ENCODE results near the gene ASPHD2.

ASPHD2 gene

GRCh38 chr22:26428515-26429457, at the start of gene ASPHD2:
Gene ASPHD2, plus strand, starts transcription at chr22:26429260. Its CDS starts 4,356 bp downstream, at chr22:26433616.
- peak; percentile 32; the same call in 1 of the 2 replicates for TF ChIP-seq POLR2A (IDR thresholded peaks at IDR 0.05; ENCODE audit: low read depth, low read length)
- no peak for FAIRE-seq
- peak; percentile 61 for DNase-seq (ENCODE audit: insufficient read length, low spot score)

DNA sequence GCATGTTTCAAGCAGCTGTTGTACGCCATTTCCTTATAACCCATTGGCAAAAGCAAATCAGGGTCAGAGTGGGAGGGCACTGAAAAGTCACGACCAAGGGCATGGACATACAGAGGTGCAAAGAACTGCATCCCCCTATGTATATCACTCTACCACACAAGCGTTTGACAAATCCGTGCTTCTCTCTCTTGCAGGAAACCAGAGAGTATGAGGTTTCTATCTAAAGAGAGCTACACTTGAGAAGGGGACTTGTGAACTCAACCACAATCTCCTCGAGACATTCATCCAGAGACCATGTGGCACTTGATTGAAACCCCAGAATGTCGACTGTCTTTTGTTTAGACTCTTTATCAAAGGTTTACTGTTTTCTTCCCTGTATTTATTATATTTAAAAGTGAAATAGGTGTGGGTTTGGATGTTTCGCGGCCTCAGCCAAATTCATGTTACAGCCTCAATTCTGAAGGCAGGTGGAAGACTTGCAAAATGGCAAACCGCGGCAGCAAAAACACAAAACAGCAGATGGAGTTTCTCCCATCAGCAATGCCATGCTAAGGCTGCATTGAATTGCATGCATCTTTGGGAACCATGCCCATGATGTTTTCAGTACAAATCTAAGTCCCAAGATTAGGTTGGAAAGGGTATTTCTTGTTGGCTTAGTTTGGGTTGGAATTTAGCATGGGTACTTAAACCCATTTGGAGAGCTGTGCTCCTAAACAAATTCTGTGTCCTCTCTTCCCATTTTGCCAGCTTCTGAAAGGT, 48.8 kb upstream of the ASPHD2 start:
- no peak for FAIRE-seq
- no peak for DNase-seq (ENCODE audit: insufficient read length, low spot score)
- no peak for TF ChIP-seq POLR2A (IDR thresholded peaks at IDR 0.05; ENCODE audit: low read depth, low read length)

GRCh38 chr22:26382782-26383181, 46.3 kb upstream of the ASPHD2 start:
- no peak for DNase-seq (ENCODE audit: insufficient read length, low spot score)
- TF ChIP-seq POLR2A (IDR thresholded peaks at IDR 0.05; ENCODE audit: low read depth, low read length), result no peak
- no peak for FAIRE-seq

DNA sequence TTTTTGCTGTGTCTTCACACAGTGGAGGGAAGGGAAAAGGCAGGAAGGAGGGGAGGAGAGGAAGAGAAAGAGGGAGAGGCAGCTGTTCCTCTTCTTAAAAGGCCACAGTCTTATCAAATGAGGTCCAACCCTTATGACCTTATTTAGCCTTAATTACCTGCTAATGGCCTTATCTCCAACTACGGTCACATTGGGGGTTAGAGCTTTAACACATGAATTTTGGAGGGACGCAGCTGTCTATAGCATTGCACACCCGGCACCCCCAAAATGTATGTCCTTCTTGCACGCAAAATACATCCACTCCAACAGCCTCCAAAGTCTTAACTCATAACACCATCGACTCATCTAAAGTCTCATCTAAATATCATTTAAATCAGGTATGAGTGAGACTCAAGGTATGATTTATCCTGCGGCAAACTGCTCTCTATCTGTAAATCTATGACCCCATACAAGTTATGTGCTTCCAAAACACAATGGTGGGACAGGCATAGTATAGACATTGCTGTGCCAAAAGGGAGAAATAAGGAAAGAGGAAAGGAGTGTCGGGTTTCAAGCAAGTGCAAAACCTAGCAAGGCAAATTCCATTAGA, 45.0 kb upstream of the ASPHD2 start:
- TF ChIP-seq POLR2A (IDR thresholded peaks at IDR 0.05; ENCODE audit: low read depth, low read length), result no peak
- DNase-seq (ENCODE audit: insufficient read length, low spot score) (no peak), FAIRE-seq (no peak)

DNA sequence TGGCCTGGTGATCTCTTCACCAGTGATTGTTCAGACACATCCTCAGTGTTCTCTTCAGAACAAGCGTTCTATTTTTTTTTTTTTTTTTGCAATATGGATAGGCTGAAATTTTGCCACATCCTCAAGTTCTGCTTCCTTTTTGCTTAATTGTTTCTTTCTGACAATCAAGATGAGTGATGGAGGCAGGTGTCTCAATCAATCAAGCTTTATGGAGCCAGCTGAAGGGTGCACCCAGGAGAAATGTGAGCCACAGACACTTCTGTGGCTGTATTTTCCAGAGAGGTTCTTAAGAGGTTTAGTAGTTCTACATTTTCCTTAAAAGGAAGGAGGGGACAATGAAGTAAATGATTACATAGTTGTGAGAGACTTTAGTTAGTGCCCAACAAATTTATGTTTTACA, 43.9 kb upstream of the ASPHD2 start:
- no peak for TF ChIP-seq POLR2A (IDR thresholded peaks at IDR 0.05; ENCODE audit: low read depth, low read length)
- no peak for FAIRE-seq
- DNase-seq (ENCODE audit: insufficient read length, low spot score), result no peak

- no peak for TF ChIP-seq POLR2A (IDR thresholded peaks at IDR 0.05; ENCODE audit: low read depth, low read length)
- no peak for DNase-seq (ENCODE audit: insufficient read length, low spot score)
- FAIRE-seq, result no peak
Measured at GRCh38 chr22:26389125-26389524, 39.9 kb upstream of the ASPHD2 start.

DNA sequence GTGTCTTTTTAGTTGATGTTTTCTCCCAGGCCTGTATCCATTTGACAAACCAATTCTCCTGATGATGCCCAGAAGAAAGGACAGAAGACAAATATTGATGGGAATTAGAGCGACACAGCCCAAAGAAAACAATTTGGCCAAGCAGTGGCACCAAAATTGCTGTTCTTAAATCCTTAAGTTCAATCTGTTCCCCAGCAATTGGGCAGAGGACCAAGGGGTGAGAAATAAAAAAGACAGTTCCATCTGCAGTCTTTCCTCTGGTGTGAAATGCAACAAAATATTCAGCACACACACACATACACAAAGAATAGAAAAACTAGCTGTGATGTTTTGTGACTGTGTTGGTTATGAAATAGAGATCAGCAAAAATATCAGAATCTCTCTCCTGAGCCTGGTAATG, 38.0 kb upstream of the ASPHD2 start:
- no peak for TF ChIP-seq POLR2A (IDR thresholded peaks at IDR 0.05; ENCODE audit: low read depth, low read length)
- DNase-seq (ENCODE audit: insufficient read length, low spot score) (no peak), FAIRE-seq (no peak)

DNA sequence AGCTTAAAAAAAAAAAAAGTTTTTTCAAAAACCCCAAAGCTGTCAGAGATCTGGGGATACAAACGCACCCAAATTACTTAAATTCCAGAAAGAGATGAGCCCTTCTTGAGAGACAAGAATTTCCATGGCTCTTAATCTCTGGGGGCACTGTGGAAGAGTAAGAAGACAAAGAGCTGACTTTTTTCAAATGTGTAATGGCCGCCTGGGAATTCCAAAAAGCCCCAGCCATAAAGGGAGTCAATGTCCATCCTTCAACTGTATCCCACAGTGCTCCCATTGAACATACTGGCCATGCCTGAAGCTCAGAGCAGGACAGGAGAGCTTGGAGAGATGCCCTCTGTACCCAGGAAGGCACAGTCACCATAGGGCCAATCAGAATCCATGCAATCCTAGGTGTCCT, 37.4 kb upstream of the ASPHD2 start:
- TF ChIP-seq POLR2A (IDR thresholded peaks at IDR 0.05; ENCODE audit: low read depth, low read length), result no peak
- no peak for DNase-seq (ENCODE audit: insufficient read length, low spot score)
- no peak for FAIRE-seq

DNA sequence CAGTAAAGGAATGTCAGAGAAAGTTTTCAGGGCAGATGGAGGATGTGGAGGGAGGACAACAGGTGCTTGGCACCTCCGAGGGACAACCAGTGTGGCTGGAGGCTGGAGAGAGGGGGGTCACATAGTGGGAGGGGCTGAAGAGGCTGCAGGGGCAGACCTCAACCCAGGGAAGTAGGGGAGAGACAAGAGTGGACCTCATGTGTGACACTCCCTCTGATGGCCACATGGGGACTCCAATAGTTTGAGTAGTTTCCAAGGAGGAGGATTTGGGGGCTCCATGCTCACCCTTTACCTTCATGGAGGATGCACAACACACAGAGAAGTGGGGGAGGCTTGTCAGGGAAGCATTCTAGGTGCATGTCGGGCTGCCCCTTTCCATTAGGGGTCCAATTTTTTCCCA, 35.1 kb upstream of the ASPHD2 start:
- no peak for TF ChIP-seq POLR2A (IDR thresholded peaks at IDR 0.05; ENCODE audit: low read depth, low read length)
- FAIRE-seq (no peak), DNase-seq (ENCODE audit: insufficient read length, low spot score) (no peak)

- DNase-seq (ENCODE audit: insufficient read length, low spot score), result no peak
- no peak for FAIRE-seq
- no peak for TF ChIP-seq POLR2A (IDR thresholded peaks at IDR 0.05; ENCODE audit: low read depth, low read length)
Measured at GRCh38 chr22:26394777-26395176, 34.3 kb upstream of the ASPHD2 start.

GRCh38 chr22:26395926-26396325, 33.1 kb upstream of the ASPHD2 start:
- FAIRE-seq, result no peak
- no peak for TF ChIP-seq POLR2A (IDR thresholded peaks at IDR 0.05; ENCODE audit: low read depth, low read length)
- no peak for DNase-seq (ENCODE audit: insufficient read length, low spot score)

- DNase-seq (ENCODE audit: insufficient read length, low spot score) (peak; percentile 22), FAIRE-seq (peak; percentile 91)
- no peak for TF ChIP-seq POLR2A (IDR thresholded peaks at IDR 0.05; ENCODE audit: low read depth, low read length)
Measured at GRCh38 chr22:26398741-26399153, 30.3 kb upstream of the ASPHD2 start.

DNA sequence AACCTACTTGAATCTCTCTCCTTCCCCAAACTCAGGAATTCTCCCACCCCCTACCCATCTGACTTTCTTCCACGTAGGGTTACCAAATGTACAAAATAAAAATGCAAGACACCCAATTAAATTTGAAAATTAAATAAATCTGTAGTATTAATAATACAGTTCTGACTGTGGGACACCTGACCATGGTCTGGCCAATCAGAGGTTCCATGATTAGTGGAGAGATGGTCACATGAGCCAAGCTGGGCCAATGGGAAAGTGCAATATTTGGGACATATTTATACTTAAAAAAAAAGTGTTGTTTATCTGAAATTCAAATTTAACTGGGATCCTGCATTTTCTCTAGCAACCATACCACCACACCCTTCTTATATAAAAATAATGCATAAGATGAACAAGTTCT, 29.8 kb upstream of the ASPHD2 start:
- no peak for TF ChIP-seq POLR2A (IDR thresholded peaks at IDR 0.05; ENCODE audit: low read depth, low read length)
- DNase-seq (ENCODE audit: insufficient read length, low spot score) (no peak), FAIRE-seq (no peak)

DNA sequence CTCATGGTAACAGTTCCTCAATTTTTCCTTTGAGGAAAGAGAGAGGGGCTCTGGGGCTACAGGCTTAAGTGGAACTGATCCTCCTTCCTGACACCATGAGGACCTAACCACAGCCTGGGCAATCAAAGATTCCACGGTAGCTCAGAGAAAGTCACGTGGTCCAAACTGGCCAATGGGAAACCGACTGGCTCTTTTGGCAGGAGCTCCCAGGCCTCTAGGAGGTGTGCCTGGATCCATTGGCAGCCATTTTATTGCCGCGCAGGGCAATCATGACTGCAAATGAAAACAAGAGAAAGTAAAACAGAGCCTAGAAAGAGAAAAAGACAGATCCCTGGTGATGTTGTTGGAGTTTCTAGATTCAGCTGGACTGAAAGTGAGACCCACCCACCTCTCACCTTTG, 27.3 kb upstream of the ASPHD2 start:
- TF ChIP-seq POLR2A (IDR thresholded peaks at IDR 0.05; ENCODE audit: low read depth, low read length), result no peak
- FAIRE-seq, result no peak
- no peak for DNase-seq (ENCODE audit: insufficient read length, low spot score)
